Testis (tissue), 3 donors: ENCODE measurements around the gene ARHGAP25. TPM values are rescaled to one million over a fixed set of nuclear protein-coding genes. Genes with fewer than 3 reads are reported as not detected.

Experiments
- DNase-seq: peaks from one replicate; pipeline ENCODE4 v3.0.0-alpha.2; 2019
- H3K27ac ChIP-seq, 2 donors: fragments of 200-600 bp; sonication (generic); one replicate each; pipeline ENCODE4 v1.5.1; 2019
- H3K27me3 ChIP-seq: fragments of 200-600 bp; sonication (generic); one replicate; pipeline ENCODE4 v1.5.1; 2019
- H3K36me3 ChIP-seq: fragments of 200-600 bp; sonication (generic); one replicate; pipeline ENCODE4 v1.5.1; 2017; ENCODE audit warnings: low read depth; ENCODE audit errors: missing control alignments
- H3K4me1 ChIP-seq: fragments of 200-600 bp; sonication (generic); one replicate; pipeline ENCODE4 v1.5.1; 2019
- H3K4me3 ChIP-seq, 2 donors: fragments of 200-600 bp; sonication (generic); one replicate each; pipeline ENCODE4 v1.5.1; 2017 to 2019
- H3K9me3 ChIP-seq: fragments of 200-600 bp; sonication (generic); one replicate; pipeline ENCODE4 v1.5.1; 2017
- POLR2A ChIP-seq: fragments of 450-650 bp; IDR thresholded peaks from one replicate; pipeline ENCODE4 v1.6.1; 2017; ENCODE audit warnings: antibody characterized with exemption, mild to moderate bottlenecking, moderate library complexity
- WGBS, 2 donors: methylation state at CpG; one replicate each; pipeline ENCODE4 v1.1.5; 2018; 5-methylcytosine and 5-hydroxymethylcytosine counted together
- intact Hi-C: fragments of 100-400 bp; cut with DNase I; formaldehyde crosslinking; loops from one replicate; pipeline ENCODE4 v1.15.1; 2023; ENCODE audit warnings: low total_unique reads
- polyA plus RNA-seq: library from polyadenylated mRNA; stranded (reverse); fragments of 350-450 nt; fragmentation: Illumina TruSeq; extraction: RNeasy Lipid Tissue Mini Kit (QIAGEN cat#74804); gene quantifications from one replicate; pipeline ENCODE4 v1.2.3, GENCODE V29; 2014; ENCODE audit warnings: low read depth, low replicate concordance; ENCODE audit not compliant: insufficient read depth
- total RNA-seq, 2 donors: library from RNA; depleted of rRNA; stranded (reverse); fragments of >200 nt; gene quantifications; one replicate each; pipeline ENCODE4 v1.2.3, GENCODE V29; 2016
- TF ChIP-seq, protein P1 (sequence below), 3 experiments: fragments of 450-650 bp in 2 of 3; fragments of 200-600 bp in 1 of 3; sonication (generic) in 1 of 3; IDR thresholded peaks; one replicate each; pipeline ENCODE4 v1.5.1; 2016 to 2019; ENCODE audit warnings: antibody characterized with exemption in 3 of 3, mild to moderate bottlenecking in 2 of 3, moderate library complexity in 1 of 3

Gene ARHGAP25
- total and polyA plus RNA-seq, 3 donors from 2014 or later = 6.2 to 8.2 (median 6.7) TPM

DNA sequence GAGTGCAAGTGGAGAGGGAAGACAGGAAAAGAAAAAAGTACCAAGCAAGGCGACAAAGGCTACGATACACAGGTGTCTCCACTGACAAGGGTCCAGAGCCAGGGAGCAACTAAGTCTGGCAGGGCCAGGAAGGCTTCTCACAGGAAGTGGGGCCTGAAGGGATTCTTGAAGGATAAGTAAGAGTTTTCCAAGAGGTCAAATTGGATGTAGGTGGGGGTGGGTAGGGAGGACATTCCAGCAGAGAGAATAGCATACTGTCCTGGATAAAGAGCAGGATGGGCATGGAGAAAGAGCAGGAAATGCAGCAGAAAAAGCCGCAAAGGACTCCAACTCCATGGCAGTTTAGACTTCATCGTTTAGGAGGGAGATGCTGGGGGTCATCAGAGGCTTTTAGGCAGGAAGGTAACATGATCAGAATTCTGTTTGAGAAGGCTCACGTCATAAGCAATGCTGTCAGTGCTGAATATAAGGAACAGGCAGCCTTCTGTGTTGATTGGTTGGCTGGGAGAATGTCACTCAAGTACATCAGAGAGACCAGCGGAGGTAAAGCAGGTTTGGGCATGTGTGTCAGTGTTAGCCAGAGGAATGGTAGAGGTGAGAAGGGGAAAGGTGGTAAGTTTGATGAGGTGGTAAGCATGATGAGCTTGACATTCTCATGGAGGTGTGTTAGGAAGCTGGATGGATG, 35.1 kb downstream of the ARHGAP25 start:
- Histone ChIP-seq H3K27ac (peak overlapping the region in 1 of 2 donors; percentile 22), H3K36me3 (no peaks in the 10 kb centered on the region), H3K4me1 (peaks cover 42% of the 10 kb centered on the region), H3K27me3 (no peaks in the 10 kb centered on the region), H3K4me3 (no peak overlapping the region), H3K9me3 (no peaks in the 10 kb centered on the region)
- no peak for TF ChIP-seq POLR2A
- TF ChIP-seq, protein P1, sequence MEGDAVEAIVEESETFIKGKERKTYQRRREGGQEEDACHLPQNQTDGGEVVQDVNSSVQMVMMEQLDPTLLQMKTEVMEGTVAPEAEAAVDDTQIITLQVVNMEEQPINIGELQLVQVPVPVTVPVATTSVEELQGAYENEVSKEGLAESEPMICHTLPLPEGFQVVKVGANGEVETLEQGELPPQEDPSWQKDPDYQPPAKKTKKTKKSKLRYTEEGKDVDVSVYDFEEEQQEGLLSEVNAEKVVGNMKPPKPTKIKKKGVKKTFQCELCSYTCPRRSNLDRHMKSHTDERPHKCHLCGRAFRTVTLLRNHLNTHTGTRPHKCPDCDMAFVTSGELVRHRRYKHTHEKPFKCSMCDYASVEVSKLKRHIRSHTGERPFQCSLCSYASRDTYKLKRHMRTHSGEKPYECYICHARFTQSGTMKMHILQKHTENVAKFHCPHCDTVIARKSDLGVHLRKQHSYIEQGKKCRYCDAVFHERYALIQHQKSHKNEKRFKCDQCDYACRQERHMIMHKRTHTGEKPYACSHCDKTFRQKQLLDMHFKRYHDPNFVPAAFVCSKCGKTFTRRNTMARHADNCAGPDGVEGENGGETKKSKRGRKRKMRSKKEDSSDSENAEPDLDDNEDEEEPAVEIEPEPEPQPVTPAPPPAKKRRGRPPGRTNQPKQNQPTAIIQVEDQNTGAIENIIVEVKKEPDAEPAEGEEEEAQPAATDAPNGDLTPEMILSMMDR (IDR thresholded peaks at IDR 0.05) = no peak
- intact Hi-C loops = no loop called here
- DNase-seq = no peak
- WGBS, 2 donors = 89 to 94% methylated on average over 6 of the region's 6 CpGs

DNA sequence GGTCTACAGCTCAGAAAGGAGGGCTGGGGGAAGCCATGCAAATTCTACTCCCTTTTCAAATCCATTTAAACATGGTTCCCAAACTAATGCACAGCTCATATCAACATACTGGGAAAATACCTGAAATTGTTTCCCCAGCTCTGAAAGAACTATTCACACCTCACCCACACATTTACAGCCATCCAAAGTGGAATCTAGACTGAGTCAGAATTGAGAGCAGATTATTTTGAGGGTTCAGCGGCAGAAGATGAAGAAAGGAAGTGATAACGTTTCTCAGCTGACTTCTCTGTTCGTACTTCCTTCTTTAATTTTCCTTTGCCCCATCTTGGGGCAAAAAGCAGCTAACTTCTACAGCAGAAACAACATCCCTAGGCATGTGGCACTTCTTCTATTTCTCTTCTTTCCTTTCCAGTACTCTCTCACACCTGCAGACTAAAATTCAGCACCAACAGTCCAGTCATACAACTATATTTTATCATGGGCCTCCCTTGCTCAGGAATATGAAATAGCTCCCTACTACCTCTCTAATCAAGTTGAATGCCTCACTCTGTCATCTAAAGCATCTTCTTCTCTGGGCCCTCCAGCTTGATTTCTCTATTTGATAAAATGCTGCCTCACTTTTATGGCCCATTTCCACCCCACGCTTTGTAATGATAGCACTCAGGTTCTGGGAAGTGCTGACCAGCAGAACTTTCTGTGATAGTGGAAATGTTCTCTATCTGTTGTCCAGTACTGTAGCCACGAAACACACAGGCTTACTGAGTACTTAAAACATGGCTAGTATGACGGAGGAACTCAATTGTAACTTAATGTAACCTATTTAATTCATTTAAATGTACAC, 35.9 kb downstream of the ARHGAP25 start:
- intact Hi-C loops = no loop called here
- no peak for DNase-seq
- H3K27me3 ChIP-seq = no peaks in the 10 kb centered on the region
- peak overlapping the region in 1 of 2 donors; percentile 75 for H3K27ac ChIP-seq
- no peak for TF ChIP-seq POLR2A
- TF ChIP-seq, protein P1 (IDR thresholded peaks at IDR 0.05) = no peak
- WGBS, 2 donors = 66 to 76% methylated on average over 6 of the region's 6 CpGs
- no peaks in the 10 kb centered on the region for H3K36me3 ChIP-seq
- H3K4me3 ChIP-seq = no peak overlapping the region
- H3K9me3 ChIP-seq = no peaks in the 10 kb centered on the region
- H3K4me1 ChIP-seq = peaks cover 47% of the 10 kb centered on the region

DNA sequence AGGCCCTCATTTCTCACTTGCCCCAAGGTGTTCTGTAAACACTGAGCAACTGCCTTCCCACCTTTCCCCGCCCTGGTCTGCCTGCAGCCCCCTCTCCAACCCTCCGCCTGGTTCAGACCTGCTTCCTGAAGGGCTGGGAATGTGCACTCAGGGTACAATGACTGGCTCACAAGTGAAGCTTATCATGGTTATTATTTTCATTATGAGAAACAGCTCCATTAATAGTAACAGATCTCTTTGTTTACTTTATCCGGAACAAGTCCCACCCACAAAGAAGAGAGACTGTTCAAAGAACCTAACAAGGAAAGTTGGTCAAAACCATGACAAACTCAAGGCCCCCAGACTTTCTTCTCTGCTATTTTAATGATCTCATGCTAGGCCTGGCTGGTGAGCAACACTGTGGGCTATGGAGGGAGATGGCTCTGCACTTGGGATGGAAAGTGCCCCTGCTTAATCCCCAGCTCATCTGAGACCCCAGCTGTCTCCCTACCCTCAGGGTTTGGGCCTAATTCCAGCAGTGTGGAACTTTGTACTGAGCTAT, 36.7 kb downstream of the ARHGAP25 start:
- no peaks in the 10 kb centered on the region for H3K9me3 ChIP-seq
- H3K27me3 ChIP-seq = no peaks in the 10 kb centered on the region
- no peak overlapping the region for H3K4me3 ChIP-seq
- H3K36me3 ChIP-seq = no peaks in the 10 kb centered on the region
- TF ChIP-seq, protein P1 (IDR thresholded peaks at IDR 0.05) = no peak
- DNase-seq = no peak
- intact Hi-C loops = no loop called here
- peak overlapping the region; percentile 42 to 75 for H3K27ac ChIP-seq
- 60 to 66% methylated on average over 3 of the region's 3 CpGs for WGBS, 2 donors
- H3K4me1 ChIP-seq = peaks cover 43% of the 10 kb centered on the region

DNA sequence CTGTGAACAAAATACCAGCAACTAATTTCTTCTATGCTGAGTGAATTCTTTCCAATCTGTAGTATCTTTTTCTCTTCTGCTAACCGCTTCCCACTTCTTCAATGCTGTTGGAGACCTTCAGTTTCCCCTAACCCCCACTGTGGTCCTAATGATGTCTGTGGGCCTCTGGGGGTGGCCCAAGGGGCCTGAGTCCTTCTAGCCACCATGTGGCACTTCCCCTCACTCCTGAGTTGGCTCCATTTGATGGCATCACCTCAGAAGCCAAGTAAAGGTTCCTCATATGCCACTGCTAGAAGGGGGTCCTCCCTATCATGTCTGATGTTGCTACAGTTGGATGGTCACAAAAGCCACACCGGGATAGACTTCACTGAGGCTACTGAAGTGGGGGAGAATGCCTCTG, 37.5 kb downstream of the ARHGAP25 start:
- Histone ChIP-seq H3K27ac (peak overlapping the region in 1 of 2 donors; percentile 75), H3K4me3 (no peak overlapping the region), H3K9me3 (no peaks in the 10 kb centered on the region), H3K36me3 (no peaks in the 10 kb centered on the region), H3K27me3 (no peaks in the 10 kb centered on the region), H3K4me1 (peaks cover 37% of the 10 kb centered on the region)
- no peak for DNase-seq
- no peak for TF ChIP-seq POLR2A
- TF ChIP-seq, protein P1 (IDR thresholded peaks at IDR 0.05) = no peak
- intact Hi-C loops = no loop called here
- WGBS, 2 donors = 79 to 87% methylated on average over 2 of the region's 2 CpGs
